ENCODE results near the gene DAD1. TPM values are rescaled to one million over a fixed set of nuclear protein-coding genes. Genes with fewer than 3 reads are reported as not detected.
A peak's percentile ranks its signal among the peaks of the same experiment; 100 is the strongest.

Gene DAD1
- total RNA-seq, 1 experiment from 2014 or later = 155 TPM

DNA sequence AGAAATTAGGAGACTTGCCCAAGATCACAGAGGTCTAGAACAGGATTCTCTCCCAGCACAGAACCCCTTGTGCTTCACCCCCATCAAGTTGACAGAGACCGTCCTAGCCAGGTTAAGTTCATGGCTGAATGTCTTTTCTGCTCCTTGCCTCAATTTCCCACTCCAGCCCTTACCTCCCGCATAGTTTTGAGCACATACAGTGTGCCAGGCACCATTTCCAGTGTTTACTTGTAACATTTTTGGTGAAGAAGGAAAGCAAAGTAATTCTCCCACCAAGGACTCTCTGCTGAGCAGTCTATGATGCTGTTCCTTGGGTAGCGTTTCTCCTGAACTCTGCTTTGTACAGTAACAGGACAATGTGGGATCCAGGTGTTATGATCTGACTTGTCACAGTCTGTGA is 10.3 kb upstream of the DAD1 start:
- CTCF ChIA-PET = interaction anchor here (1.1 kb wide), 1 partner anchor 10 kb away, joined by 4 read pairs; no protein-coding TSS in a partner anchor
- H3K4me1 ChIP-seq (replicated peaks; ENCODE audit: insufficient read depth) = peaks cover 63% of the 10 kb centered on the region

DNA sequence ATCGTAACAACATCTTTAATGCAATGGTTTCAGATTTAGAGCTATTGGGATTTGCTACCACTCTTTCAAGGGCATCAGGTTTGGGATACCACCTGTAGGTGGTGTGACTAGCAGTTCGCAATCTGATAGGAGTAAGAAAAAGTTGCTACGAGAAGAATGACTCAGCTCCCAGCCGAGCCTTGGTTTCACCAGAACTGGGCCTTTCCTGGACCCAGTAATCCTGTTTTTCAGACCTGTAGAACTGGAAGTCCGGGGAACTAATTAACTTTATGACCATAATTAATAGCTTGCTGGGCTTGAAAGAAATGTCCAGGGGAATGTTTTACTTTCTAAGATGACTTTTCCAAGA is 9.8 kb upstream of the DAD1 start:
- Histone ChIP-seq H3K36me3 (ENCODE audit: low read depth) (peaks cover 30% of the 10 kb centered on the region), H3F3A (ENCODE audit: insufficient read depth, low read depth) (peaks cover 43% of the 10 kb centered on the region), H3K4me3 (peak overlapping the region; percentile 93), H4K20me1 (ENCODE audit: insufficient read depth) (no peaks in the 10 kb centered on the region), H3K79me2 (ENCODE audit: low read depth) (peaks cover 43% of the 10 kb centered on the region), H3K27me3 (ENCODE audit: insufficient read depth, low read depth) (no peaks in the 10 kb centered on the region), H3K9me2 (ENCODE audit: insufficient read depth) (no peaks in the 10 kb centered on the region), H2AFZ (peak overlapping the region; percentile 88; the same call in 1 of the 2 replicates), H3K4me1 (replicated peaks; ENCODE audit: insufficient read depth) (peaks cover 64% of the 10 kb centered on the region), H3K27ac (peak overlapping the region; percentile 93), H3K9me3 (ENCODE audit: insufficient read depth, low read depth) (no peaks in the 10 kb centered on the region), H3K4me2 (peak overlapping the region; percentile 100)
- CTCF ChIA-PET = interaction anchor here (1.1 kb wide), 1 partner anchor 9 kb away, joined by 4 read pairs; no protein-coding TSS in a partner anchor
- POLR2A ChIA-PET (ENCODE audit: unreplicated experiment) = interaction anchor here (0.6 to 2.2 kb wide), 7 partner anchors 9 to 1128 kb away, joined by 3 to 23 read pairs (median 6); partner anchors contain the start of genes DAD1 and SLC7A7
- DNase-seq = peak; percentile 39 to 65
- intact Hi-C loops (cut with micrococcal nuclease; ENCODE audit: unreplicated experiment) = loop anchor here (1.0 kb wide), 1 partner anchor 15 kb away; no protein-coding TSS in a partner anchor
- no peak; the same call in 1 of the 2 replicates for TF ChIP-seq CTCF (conservative IDR thresholded peaks at IDR 0.05)
- no peak for TF ChIP-seq EZH2 (IDR thresholded peaks at IDR 0.05; ENCODE audit: low read depth)
- no TSS peak for BruUV-seq (replicated peaks)

More for the DNA sequence above, 10.3 kb upstream of the DAD1 start:
- Histone ChIP-seq H3K9me3 (ENCODE audit: insufficient read depth, low read depth) (no peaks in the 10 kb centered on the region), H3K4me3 (peak overlapping the region; percentile 93), H3K36me3 (ENCODE audit: low read depth) (peaks cover 35% of the 10 kb centered on the region), H3K27me3 (ENCODE audit: insufficient read depth, low read depth) (no peaks in the 10 kb centered on the region), H3K9me2 (ENCODE audit: insufficient read depth) (no peaks in the 10 kb centered on the region), H3K27ac (peak overlapping the region; percentile 93), H3K79me2 (ENCODE audit: low read depth) (peaks cover 47% of the 10 kb centered on the region), H4K20me1 (ENCODE audit: insufficient read depth) (no peaks in the 10 kb centered on the region), H2AFZ (no peak overlapping the region), H3K4me2 (peak overlapping the region; percentile 100), H3F3A (ENCODE audit: insufficient read depth, low read depth) (peaks cover 43% of the 10 kb centered on the region)
- POLR2A ChIA-PET (ENCODE audit: unreplicated experiment) = interaction anchor here (0.6 to 2.2 kb wide), 5 partner anchors 10 to 1127 kb away, joined by 3 to 13 read pairs (median 6); partner anchors contain the start of gene DAD1
- BruUV-seq (replicated peaks) = TSS peak; percentile 48
- intact Hi-C loops (cut with micrococcal nuclease; ENCODE audit: unreplicated experiment) = loop anchor here (1.0 kb wide), 1 partner anchor 15 kb away; no protein-coding TSS in a partner anchor
- no peak for DNase-seq
- no peak for TF ChIP-seq CTCF (conservative IDR thresholded peaks at IDR 0.05)
- no peak for TF ChIP-seq EZH2 (IDR thresholded peaks at IDR 0.05; ENCODE audit: low read depth)

GRCh38 chr14:22598099-22598895 is 9.3 kb upstream of the DAD1 start, which contains the start of gene ABHD4:
Gene ABHD4 (plus strand): TSS chr14:22598300. CDS start chr14:22598307, 7 bp downstream.
- POLR2A ChIA-PET (ENCODE audit: unreplicated experiment) = interaction anchor here (0.6 to 2.2 kb wide), 6 partner anchors 9 to 1128 kb away, joined by 3 to 23 read pairs (median 5); partner anchors contain the start of genes DAD1 and SLC7A7

More at GRCh38 chr14:22598099-22598895, 9.3 kb upstream of the DAD1 start, which contains the start of gene ABHD4:
- H3F3A ChIP-seq (ENCODE audit: insufficient read depth, low read depth) = peaks cover 43% of the 10 kb centered on the region
- intact Hi-C loops (cut with micrococcal nuclease; ENCODE audit: unreplicated experiment) = no loop called here
- no peaks in the 10 kb centered on the region for H4K20me1 ChIP-seq (ENCODE audit: insufficient read depth)
- DNase-seq = peak; percentile 46 to 67
- H3K4me1 ChIP-seq (replicated peaks; ENCODE audit: insufficient read depth) = peaks cover 64% of the 10 kb centered on the region
- TF ChIP-seq EZH2 (IDR thresholded peaks at IDR 0.05; ENCODE audit: low read depth) = no peak
- TF ChIP-seq CTCF (conservative IDR thresholded peaks at IDR 0.05) = no peak
- H2AFZ ChIP-seq = peak within 1 kb of the TSS; percentile 88
- peak within 1 kb of the TSS; percentile 93 for H3K27ac ChIP-seq
- peak within 1 kb of the TSS; percentile 93 for H3K4me3 ChIP-seq
- no peaks in the 10 kb centered on the region for H3K9me3 ChIP-seq (ENCODE audit: insufficient read depth, low read depth)
- CTCF ChIA-PET = interaction anchor here (1.1 kb wide), 1 partner anchor 9 kb away, joined by 4 read pairs; no protein-coding TSS in a partner anchor
- peaks cover 25% of the 10 kb centered on the region for H3K36me3 ChIP-seq (ENCODE audit: low read depth)
- TSS peak; percentile 90 for BruUV-seq (replicated peaks)
- peak within 1 kb of the TSS; percentile 100 for H3K4me2 ChIP-seq
- H3K9me2 ChIP-seq (ENCODE audit: insufficient read depth) = no peaks in the 10 kb centered on the region
- peaks cover 37% of the 10 kb centered on the region for H3K79me2 ChIP-seq (ENCODE audit: low read depth)
- H3K27me3 ChIP-seq (ENCODE audit: insufficient read depth, low read depth) = no peaks in the 10 kb centered on the region
